Body of pancreas (tissue), 4 donors: ENCODE measurements around the gene TBC1D17.

ENCODE experiments used
- CTCF ChIP-seq, 7 experiments: fragments of 450-650 bp in 4 of 7; fragments of 200-600 bp in 3 of 7; sonication (generic) in 3 of 7; IDR thresholded peaks; one replicate each; pipeline ENCODE4 v1.5.1; 2016 to 2019; ENCODE audit warnings: antibody characterized with exemption in 7 of 7
- POLR2A ChIP-seq, 3 donors: fragments of 450-650 bp; IDR thresholded peaks; one replicate each; pipeline ENCODE4 v1.6.1; 2016; ENCODE audit warnings: antibody characterized with exemption in 3 of 3, mild to moderate bottlenecking in 2 of 3

- no peak for TF ChIP-seq CTCF (IDR thresholded peaks at IDR 0.05)
- TF ChIP-seq POLR2A (IDR thresholded peaks at IDR 0.05), result no peak
These were observed 46.7 kb upstream of the TBC1D17 start for GRCh38 chr19:49830766-49831165.
